Measurements from ENCODE around the gene ABCA4. TPM values are rescaled to one million over a fixed set of nuclear protein-coding genes. Genes with fewer than 3 reads are reported as not detected.
"Not testable (repeated sequence)": the region's sequence is repeated elsewhere in the genome, so short reads cannot be mapped to it uniquely, and the experiment has no call there.

Gene ABCA4
- total and polyA plus RNA-seq, 5 donors, result 0.06 to 0.19 (median 0.09) TPM; not detected in 2

DNA sequence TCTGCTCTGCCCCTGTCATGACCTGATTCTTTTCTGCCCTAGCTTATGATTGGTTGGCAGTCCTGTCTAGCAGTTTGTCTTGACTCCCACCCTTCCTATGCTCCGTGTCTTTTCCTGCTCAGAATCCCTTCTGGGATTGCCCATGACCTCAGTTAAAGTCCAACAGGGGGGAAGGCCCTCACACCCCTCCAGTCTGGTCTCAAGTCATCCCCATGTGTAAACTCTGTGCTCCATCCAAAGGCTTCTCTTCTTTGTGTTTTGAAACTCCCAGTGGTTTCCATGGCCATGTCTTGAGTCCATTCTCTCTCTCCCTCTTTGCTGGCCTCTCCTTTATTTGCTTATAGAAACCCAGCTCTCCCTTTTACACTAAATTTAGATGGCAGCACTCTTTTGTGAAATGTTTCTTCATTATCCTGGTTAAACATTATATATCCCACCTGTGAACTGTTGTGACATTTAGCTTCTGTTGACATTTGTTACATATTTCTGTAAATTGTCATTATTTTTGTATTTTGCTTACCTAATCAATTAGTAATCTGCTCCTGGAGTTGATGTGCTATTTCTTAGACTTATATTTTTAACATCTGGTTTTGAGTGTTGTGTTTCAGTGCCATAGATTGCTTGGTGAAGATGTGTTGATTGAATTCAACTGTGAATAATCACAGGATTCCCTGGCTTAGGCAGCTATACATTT is 162.8 kb downstream of the ABCA4 start:
- WGBS, result 60% methylated on average over 1 of the region's 1 CpG
- no peak overlapping the region for H3K4me3 ChIP-seq (ENCODE audit: low read length)
- ATAC-seq, result no peak
- no peaks in the 10 kb centered on the region for H3K9me3 ChIP-seq (ENCODE audit: control insufficient read depth, low read length)
- H3K27ac ChIP-seq (ENCODE audit: low read length), result no peak overlapping the region
- H3K27me3 ChIP-seq (ENCODE audit: control insufficient read depth, insufficient read depth), result no peaks in the 10 kb centered on the region
- intact Hi-C loops (cut with DNase I), result no loop called here
- H3K4me1 ChIP-seq (ENCODE audit: control insufficient read depth, insufficient read depth, low read length), result no peaks in the 10 kb centered on the region
- DNase-seq, result no peak

GRCh38 chr1:93955765-93956164 is 165.2 kb downstream of the ABCA4 start:
- Histone ChIP-seq H3K27ac (ENCODE audit: low read length) (no peak overlapping the region), H3K4me1 (ENCODE audit: control insufficient read depth, insufficient read depth, low read length) (no peaks in the 10 kb centered on the region), H3K9me3 (ENCODE audit: control insufficient read depth, low read length) (no peaks in the 10 kb centered on the region), H3K4me3 (ENCODE audit: low read length) (no peak overlapping the region), H3K27me3 (ENCODE audit: control insufficient read depth, insufficient read depth) (no peaks in the 10 kb centered on the region)
- DNase-seq (no peak), ATAC-seq (no peak)
- intact Hi-C loops (cut with DNase I), result no loop called here
- WGBS, result 53% methylated on average over 1 of the region's 1 CpG

DNA sequence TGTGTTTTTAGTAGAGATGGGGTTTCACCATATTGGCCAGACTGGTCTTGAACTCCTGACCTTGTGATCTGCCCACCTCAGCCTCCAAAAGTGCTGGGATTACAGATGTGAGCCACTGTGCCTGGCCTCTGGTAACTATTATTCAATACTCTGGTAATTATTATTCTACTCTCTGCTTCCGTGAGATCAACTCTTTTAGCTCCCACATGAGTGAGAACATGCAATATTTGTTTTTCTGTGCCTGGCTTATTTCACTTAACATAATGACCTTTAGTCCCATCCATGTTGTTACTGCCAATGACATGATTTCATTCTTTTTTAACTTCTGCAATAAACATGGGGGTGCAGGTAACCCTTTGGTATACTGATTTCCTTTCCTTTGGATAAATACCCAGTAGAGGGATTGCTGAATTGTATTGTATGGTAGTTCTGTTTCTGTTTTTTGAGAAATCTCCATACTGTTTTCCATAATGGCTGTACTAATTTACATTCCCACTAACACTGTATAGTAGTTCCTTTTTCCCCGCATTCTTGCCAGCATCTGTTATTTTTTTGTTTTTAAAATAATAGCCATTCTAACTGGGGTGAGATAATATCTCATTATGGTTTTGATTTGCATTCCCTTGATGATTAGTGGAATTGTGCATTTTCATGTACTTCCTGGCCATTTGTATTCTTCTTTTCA is 173.8 kb downstream of the ABCA4 start:
- DNase-seq; H3K4me1 ChIP-seq (ENCODE audit: control insufficient read depth, insufficient read depth, low read length); H3K4me3 ChIP-seq (ENCODE audit: low read length); H3K27ac ChIP-seq (ENCODE audit: low read length); ATAC-seq; H3K27me3 ChIP-seq (ENCODE audit: control insufficient read depth, insufficient read depth); intact Hi-C loops (cut with DNase I); H3K9me3 ChIP-seq (ENCODE audit: control insufficient read depth, low read length): not testable (repeated sequence)
- 78% methylated on average over 2 of the region's 2 CpGs for WGBS

Other genes starting within 250 kb of the ABCA4 start
- gene DNTTIP2, start 241.9 kb downstream of the ABCA4 start, total RNA-seq, result 10 to 100 TPM; 33.3 to 43.5 (median 39.4) TPM
- 35.1 TPM for gene DNTTIP2, start 241.9 kb downstream of the ABCA4 start, polyA plus RNA-seq
- gene GCLM, start 211.7 kb downstream of the ABCA4 start, total RNA-seq, result 10 to 100 TPM in 2 of 4 donors, 1 to 10 TPM in 2; 9.3 to 10.4 (median 10.1) TPM
- 3.8 TPM for gene GCLM, start 211.7 kb downstream of the ABCA4 start, polyA plus RNA-seq
- 10 to 100 TPM; 22.1 to 31.1 (median 30.3) TPM for gene ARHGAP29, start 116.4 kb upstream of the ABCA4 start, total RNA-seq
- 11.0 TPM for gene ARHGAP29, start 116.4 kb upstream of the ABCA4 start, polyA plus RNA-seq